Kidney epithelial cell (primary cell): ENCODE measurements around the gene CYFIP1. TPM values are rescaled to one million over a fixed set of nuclear protein-coding genes. Genes with fewer than 3 reads are reported as not detected.
A peak's percentile ranks its signal among the peaks of the same experiment; 100 is the strongest.

Experiments
- DNase-seq: peaks from one replicate; pipeline ENCODE4 v3.0.0-alpha.2; 2010; ENCODE audit warnings: low read depth
- H3K27me3 ChIP-seq: 2 replicates; pipeline ENCODE4 v1.6.0; 2011; ENCODE audit warnings: low read length; ENCODE audit not compliant: control insufficient read depth, insufficient read depth
- H3K36me3 ChIP-seq: 2 replicates; pipeline ENCODE4 v1.5.1; 2011; ENCODE audit warnings: low read length; ENCODE audit not compliant: control insufficient read depth, insufficient read depth
- H3K4me3 ChIP-seq: 2 replicates; pipeline ENCODE4 v1.5.1; 2011; ENCODE audit warnings: low read depth, mild to moderate bottlenecking, control low read depth, low read length
- total RNA-seq: library from RNA; depleted of rRNA; stranded (reverse); fragments of >200 nt; gene quantifications from 2 replicates; pipeline ENCODE4 v1.2.3, GENCODE V29; 2015
- TF ChIP-seq, protein P1 (sequence below): IDR thresholded peaks from 2 replicates; pipeline ENCODE4 v1.5.1; 2011; ENCODE audit warnings: mild to moderate bottlenecking, moderate library complexity, low read length, control low read depth, inconsistent platforms; ENCODE audit not compliant: insufficient read depth, poor library complexity, severe bottlenecking

Gene CYFIP1
- total RNA-seq, 1 donor from 2014 or later, result 110 TPM

GRCh38 chr15:22902981-22903380 is 77.2 kb downstream of the CYFIP1 start:
- Histone ChIP-seq H3K4me3 (no peak overlapping the region), H3K27me3 (no peaks in the 10 kb centered on the region), H3K36me3 (peaks cover 3% of the 10 kb centered on the region)
- TF ChIP-seq, protein P1, sequence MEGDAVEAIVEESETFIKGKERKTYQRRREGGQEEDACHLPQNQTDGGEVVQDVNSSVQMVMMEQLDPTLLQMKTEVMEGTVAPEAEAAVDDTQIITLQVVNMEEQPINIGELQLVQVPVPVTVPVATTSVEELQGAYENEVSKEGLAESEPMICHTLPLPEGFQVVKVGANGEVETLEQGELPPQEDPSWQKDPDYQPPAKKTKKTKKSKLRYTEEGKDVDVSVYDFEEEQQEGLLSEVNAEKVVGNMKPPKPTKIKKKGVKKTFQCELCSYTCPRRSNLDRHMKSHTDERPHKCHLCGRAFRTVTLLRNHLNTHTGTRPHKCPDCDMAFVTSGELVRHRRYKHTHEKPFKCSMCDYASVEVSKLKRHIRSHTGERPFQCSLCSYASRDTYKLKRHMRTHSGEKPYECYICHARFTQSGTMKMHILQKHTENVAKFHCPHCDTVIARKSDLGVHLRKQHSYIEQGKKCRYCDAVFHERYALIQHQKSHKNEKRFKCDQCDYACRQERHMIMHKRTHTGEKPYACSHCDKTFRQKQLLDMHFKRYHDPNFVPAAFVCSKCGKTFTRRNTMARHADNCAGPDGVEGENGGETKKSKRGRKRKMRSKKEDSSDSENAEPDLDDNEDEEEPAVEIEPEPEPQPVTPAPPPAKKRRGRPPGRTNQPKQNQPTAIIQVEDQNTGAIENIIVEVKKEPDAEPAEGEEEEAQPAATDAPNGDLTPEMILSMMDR, result no peak
- no peak for DNase-seq

GRCh38 chr15:22902578-22902977 is 77.6 kb downstream of the CYFIP1 start:
- Histone ChIP-seq H3K27me3 (no peaks in the 10 kb centered on the region), H3K36me3 (peaks cover 3% of the 10 kb centered on the region), H3K4me3 (no peak overlapping the region)
- DNase-seq, result no peak
- TF ChIP-seq, protein P1, result no peak

- H3K4me3 ChIP-seq, result no peak overlapping the region
- H3K27me3 ChIP-seq, result no peaks in the 10 kb centered on the region
- peaks cover 3% of the 10 kb centered on the region for H3K36me3 ChIP-seq
- TF ChIP-seq, protein P1, result no peak
- no peak for DNase-seq
Observed at GRCh38 chr15:22902046-22902445, 78.1 kb downstream of the CYFIP1 start.

- no peaks in the 10 kb centered on the region for H3K27me3 ChIP-seq
- no peak overlapping the region for H3K4me3 ChIP-seq
- TF ChIP-seq, protein P1, result no peak
- peaks cover 5% of the 10 kb centered on the region for H3K36me3 ChIP-seq
- peak; percentile 77 for DNase-seq
Observed at GRCh38 chr15:22895465-22896190, 84.5 kb downstream of the CYFIP1 start.

- peaks cover 3% of the 10 kb centered on the region for H3K36me3 ChIP-seq
- DNase-seq, result no peak
- no peak overlapping the region for H3K4me3 ChIP-seq
- no peaks in the 10 kb centered on the region for H3K27me3 ChIP-seq
- TF ChIP-seq, protein P1, result no peak
Observed at GRCh38 chr15:22893881-22894280, 86.3 kb downstream of the CYFIP1 start.

DNA sequence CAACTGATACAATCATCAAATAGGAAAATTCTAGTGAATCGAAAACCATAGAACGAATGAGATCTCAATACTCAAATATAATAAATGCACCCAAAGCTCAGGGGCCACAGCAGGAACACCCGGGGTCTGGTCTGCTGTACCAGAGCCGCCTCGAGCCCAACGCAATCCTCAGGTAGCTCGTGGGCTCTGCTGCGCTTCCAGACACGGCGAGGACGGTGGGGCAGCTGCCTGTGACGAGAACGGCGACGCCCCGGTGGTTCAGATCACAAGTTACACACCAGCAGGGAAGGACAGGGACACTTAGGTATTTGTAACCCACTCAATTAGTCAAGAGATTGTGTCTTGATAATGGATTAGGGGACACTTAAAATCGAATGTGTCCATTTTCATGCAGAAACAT is 87.1 kb downstream of the CYFIP1 start:
- TF ChIP-seq, protein P1, result no peak
- Histone ChIP-seq H3K36me3 (peaks cover 3% of the 10 kb centered on the region), H3K27me3 (no peaks in the 10 kb centered on the region), H3K4me3 (no peak overlapping the region)
- DNase-seq, result no peak
